ENCODE measurements around the gene CEACAM19.

DNA sequence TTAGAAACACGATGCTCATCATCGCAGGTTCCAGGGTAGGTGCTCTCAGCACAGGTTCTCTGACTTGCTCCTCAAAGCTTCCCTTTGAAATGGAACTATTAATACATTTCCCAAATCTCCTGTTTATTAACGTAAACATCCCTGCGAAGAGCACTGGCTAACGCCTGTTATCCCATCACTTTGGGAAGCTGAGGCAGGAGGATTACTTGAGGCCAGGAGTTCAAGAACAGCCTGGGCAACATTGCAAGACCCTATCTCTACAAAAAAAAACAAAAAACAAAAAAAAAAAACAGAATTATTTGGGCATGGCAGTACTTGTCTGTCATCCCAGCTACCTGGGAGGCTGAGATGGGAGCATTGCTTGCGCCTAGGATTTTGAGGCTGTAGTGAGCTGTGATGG is 46.3 kb downstream of the CEACAM19 start:
- TF ChIP-seq, protein P1, sequence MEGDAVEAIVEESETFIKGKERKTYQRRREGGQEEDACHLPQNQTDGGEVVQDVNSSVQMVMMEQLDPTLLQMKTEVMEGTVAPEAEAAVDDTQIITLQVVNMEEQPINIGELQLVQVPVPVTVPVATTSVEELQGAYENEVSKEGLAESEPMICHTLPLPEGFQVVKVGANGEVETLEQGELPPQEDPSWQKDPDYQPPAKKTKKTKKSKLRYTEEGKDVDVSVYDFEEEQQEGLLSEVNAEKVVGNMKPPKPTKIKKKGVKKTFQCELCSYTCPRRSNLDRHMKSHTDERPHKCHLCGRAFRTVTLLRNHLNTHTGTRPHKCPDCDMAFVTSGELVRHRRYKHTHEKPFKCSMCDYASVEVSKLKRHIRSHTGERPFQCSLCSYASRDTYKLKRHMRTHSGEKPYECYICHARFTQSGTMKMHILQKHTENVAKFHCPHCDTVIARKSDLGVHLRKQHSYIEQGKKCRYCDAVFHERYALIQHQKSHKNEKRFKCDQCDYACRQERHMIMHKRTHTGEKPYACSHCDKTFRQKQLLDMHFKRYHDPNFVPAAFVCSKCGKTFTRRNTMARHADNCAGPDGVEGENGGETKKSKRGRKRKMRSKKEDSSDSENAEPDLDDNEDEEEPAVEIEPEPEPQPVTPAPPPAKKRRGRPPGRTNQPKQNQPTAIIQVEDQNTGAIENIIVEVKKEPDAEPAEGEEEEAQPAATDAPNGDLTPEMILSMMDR (IDR thresholded peaks at IDR 0.05) = no peak
- no peak for TF ChIP-seq EZH2 (IDR thresholded peaks at IDR 0.05)
